Stimulated activated CD8-positive, alpha-beta memory T cell treated with anti-CD3 and anti-CD28 coated beads, Interleukin-15, amount 100 ng/mL, for 1 hour (primary cell): ENCODE measurements around the gene CCDC144A.
"Not testable (repeated sequence)": the region's sequence is repeated elsewhere in the genome, so short reads cannot be mapped to it uniquely, and the experiment has no call there.

Experiments
- DNase-seq: peaks from one replicate; pipeline ENCODE4 v3.0.0-alpha.2; 2020; ENCODE audit warnings: low read depth

Gene CCDC144A

DNA sequence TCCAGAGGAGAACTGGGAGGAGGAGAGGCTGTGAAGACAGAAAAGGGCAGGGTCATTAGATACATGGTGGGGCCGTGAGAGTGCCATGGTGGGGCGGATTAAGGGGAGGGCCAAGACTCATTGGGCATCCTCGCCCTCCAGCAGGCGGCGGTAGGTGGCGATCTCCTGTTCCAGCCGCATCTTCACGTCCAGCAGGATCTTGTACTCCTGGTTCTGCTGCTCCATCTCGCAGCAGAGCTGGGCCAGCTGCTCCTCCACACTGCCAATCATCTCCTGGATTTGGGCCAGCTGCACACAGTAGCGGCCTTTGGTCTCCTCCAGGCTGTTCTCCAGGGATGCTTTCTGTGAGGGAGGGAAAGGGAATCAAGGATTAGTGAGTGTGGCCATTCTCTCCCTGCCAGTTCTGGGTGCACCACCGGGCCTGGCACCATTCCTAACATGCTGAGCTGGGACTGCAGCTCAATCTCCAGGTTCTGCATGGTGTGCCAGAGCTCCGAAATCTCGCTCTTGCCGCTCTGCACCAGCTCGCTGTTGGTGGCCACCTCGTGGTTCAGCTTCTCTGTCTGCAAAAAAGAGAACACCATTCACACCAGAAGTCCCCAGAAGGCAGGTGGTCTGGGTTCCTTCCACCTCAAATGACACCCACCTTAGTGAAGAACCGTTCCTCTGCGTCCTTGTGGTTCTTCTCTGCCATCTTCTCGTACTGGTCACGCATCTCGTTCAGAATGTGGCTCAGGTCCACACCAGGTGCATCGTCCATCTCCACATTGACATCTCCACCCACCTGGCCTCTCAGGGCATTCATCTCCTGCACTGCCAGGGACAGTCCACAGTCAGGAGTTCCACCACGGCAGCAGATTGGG is 129.0 kb downstream of the CCDC144A start:
- no peak for DNase-seq

DNA sequence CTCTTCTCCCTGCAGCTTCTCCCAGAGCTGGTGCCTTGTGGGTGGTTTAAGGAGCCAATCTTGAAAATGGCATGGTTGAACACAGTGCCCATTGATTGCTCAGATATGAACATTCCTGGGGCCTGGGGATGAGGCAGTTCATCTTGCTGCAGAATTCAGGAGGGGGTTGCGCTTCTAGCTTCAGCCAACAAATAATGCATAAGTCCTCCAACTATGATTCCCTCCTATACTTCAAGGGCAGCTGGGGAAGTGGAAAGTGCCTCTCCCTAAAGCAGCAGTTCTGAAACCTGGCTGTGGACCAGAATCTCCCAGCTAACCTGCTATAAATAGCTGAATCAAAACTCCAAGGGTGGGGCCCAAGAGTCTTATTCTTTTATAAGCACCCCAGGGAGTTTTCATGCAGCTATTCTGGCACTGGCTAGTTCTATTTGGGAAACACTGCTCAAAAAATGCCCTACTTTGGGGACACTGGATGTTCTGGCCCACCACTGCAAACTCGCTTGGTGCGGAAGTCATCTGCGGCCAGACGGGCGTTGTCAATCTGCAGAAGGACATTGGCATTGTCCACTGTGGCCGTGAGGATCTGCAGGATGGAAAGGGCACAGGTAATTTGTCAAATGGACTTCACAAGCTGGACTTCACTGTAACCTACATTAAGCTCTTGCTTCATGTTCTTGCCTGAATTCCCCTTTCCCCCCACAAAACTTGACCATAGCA is 130.3 kb downstream of the CCDC144A start:
- no peak for DNase-seq

DNA sequence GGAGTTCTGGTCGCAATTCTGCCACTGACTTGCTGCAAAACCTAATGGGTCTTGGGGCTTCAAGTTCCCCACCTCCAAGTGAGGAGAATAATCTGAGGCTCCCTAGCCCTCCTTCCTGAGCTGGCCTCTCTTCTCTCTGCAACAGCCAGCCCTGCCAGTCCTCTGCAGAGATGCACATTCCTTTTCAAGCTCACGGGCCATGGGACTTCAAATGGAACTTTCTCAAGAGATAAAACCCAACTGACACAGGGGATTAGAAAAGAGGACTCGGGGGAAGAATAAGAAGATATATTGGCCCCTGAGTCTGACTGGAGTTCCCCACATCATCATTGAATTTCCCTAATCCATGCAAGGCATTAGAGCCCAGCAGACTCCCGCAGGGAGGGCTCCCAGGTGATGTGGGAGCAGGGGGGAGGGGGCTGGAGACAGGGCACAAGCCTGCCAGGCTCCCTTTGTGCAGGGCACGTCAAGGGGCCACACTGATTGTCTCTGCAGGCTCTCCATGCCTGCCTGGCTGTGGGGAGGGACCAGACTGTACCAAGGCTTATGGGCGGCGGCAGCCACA is 131.0 kb downstream of the CCDC144A start:
- DNase-seq = no peak

DNA sequence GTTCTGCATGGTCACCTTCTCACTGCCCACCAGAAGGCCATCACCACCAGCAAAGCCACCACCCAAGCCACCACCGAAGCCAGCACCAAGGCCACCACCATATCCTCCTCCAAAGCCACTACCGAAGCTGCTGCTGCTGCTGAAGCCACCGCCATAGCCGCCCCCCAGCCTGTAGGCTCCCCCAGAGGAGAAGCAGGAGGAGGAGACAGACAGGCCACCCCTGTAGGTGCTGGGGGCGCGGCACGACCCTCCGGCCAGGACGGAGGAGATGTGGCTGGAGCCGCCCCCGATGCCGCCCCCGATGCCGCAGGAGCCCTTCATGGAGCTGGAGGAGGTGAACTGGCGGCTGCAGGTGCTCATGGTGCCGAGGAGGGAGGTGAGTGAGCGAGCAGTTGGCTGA is 132.1 kb downstream of the CCDC144A start:
- not testable (repeated sequence) for DNase-seq

DNA sequence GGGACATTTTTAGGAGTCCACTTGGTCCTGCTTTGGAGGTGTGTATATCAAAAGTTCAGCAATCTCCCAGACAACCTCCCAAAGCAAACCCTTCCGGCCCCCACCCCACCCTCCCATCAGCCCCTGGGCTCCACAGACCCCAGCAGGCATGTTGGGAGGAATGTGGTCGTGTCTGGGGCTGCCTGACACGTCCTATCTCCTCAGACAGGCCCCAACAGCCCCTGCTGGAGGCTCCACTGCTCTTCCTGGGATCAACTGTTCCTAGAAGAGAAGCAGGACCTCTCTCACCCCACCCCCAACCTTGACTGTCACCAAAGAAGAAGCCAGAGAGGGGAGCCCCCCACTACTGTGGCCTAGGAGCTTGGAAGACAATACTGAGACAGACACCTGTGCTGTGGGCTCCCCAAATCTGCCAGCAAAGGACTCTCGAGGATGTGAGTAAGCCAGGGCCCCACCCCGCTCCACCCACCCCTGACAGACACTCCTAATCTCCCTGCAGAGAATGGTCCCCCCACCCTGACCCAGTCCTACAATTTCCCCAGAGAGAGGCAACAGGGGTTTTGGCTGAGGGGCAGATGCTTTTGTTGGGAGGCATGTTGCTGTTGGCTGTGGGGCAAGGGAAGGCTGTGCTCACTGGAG is 133.8 kb downstream of the CCDC144A start:
- DNase-seq = not testable (repeated sequence)
